ENCODE results near the gene CHRM3. TPM values are rescaled to one million over a fixed set of nuclear protein-coding genes. Genes with fewer than 3 reads are reported as not detected.
"Not testable (repeated sequence)": the region's sequence is repeated elsewhere in the genome, so short reads cannot be mapped to it uniquely, and the experiment has no call there.

Gene CHRM3
- polyA plus RNA-seq, 4 donors = 0.45 to 6.0 (median 1.5) TPM

GRCh38 chr1:239361403-239361802 is 25.0 kb upstream of the CHRM3 start:
- H3K36me3 ChIP-seq (ENCODE audit: control insufficient read depth in 3 of 3, insufficient read depth in 2 of 3, low read depth in 1 of 3, low read length in 3 of 3) = no peaks in the 10 kb centered on the region
- 16 to 41% (median 17%) methylated on average over 4 of the region's 4 CpGs for WGBS, 3 donors
- H3K4me1 ChIP-seq (ENCODE audit: control insufficient read depth in 3 of 3, insufficient read depth in 2 of 3, low read depth in 1 of 3, low read length in 2 of 3) = no peaks in the 10 kb centered on the region
- DNase-seq (peak in 1 of 2 donors; percentile 20), FAIRE-seq (no peak)
- H3K4me3 ChIP-seq (ENCODE audit: low read depth in 1 of 3, low read length in 3 of 3) = no peak overlapping the region
- no peak overlapping the region for H3K27ac ChIP-seq (ENCODE audit: low read depth in 1 of 3, low read length in 2 of 3)
- H3K9me3 ChIP-seq (ENCODE audit: control insufficient read depth in 2 of 2, insufficient read depth in 1 of 2, low read depth in 1 of 2, low read length in 1 of 2) = no peaks in the 10 kb centered on the region
- H3K27me3 ChIP-seq (ENCODE audit: control insufficient read depth in 3 of 3, insufficient read depth in 3 of 3, low read length in 3 of 3) = no peaks in the 10 kb centered on the region

- 82 to 93% (median 93%) methylated on average over 5 of the region's 5 CpGs for WGBS, 3 donors
- H3K4me3 ChIP-seq (ENCODE audit: low read depth in 1 of 3, low read length in 3 of 3) = no peak overlapping the region
- H3K27ac ChIP-seq (ENCODE audit: low read depth in 1 of 3, low read length in 2 of 3) = no peak overlapping the region
- H3K27me3 ChIP-seq (ENCODE audit: control insufficient read depth in 3 of 3, insufficient read depth in 3 of 3, low read length in 3 of 3) = no peaks in the 10 kb centered on the region
- peaks cover 0 to 6% (median 0%) of the 10 kb centered on the region in 3 donors for H3K4me1 ChIP-seq (ENCODE audit: control insufficient read depth in 3 of 3, insufficient read depth in 2 of 3, low read depth in 1 of 3, low read length in 2 of 3)
- DNase-seq (no peak), FAIRE-seq (no peak)
- H3K36me3 ChIP-seq (ENCODE audit: control insufficient read depth in 3 of 3, insufficient read depth in 2 of 3, low read depth in 1 of 3, low read length in 3 of 3) = no peaks in the 10 kb centered on the region
- H3K9me3 ChIP-seq (ENCODE audit: control insufficient read depth in 2 of 2, insufficient read depth in 1 of 2, low read depth in 1 of 2, low read length in 1 of 2) = no peaks in the 10 kb centered on the region
These were observed 22.4 kb upstream of the CHRM3 start for GRCh38 chr1:239363930-239364329.

- H3K27me3 ChIP-seq (ENCODE audit: control insufficient read depth in 3 of 3, insufficient read depth in 3 of 3, low read length in 3 of 3) = no peaks in the 10 kb centered on the region
- H3K9me3 ChIP-seq (ENCODE audit: control insufficient read depth in 2 of 2, insufficient read depth in 1 of 2, low read depth in 1 of 2, low read length in 1 of 2) = no peaks in the 10 kb centered on the region
- no peaks in the 10 kb centered on the region for H3K36me3 ChIP-seq (ENCODE audit: control insufficient read depth in 3 of 3, insufficient read depth in 2 of 3, low read depth in 1 of 3, low read length in 3 of 3)
- FAIRE-seq (no peak), DNase-seq (no peak)
- H3K27ac ChIP-seq (ENCODE audit: low read depth in 1 of 3, low read length in 2 of 3) = no peak overlapping the region
- WGBS, 3 donors = 57 to 76% (median 72%) methylated on average over 4 of the region's 4 CpGs
- H3K4me3 ChIP-seq (ENCODE audit: low read depth in 1 of 3, low read length in 3 of 3) = no peak overlapping the region
- H3K4me1 ChIP-seq (ENCODE audit: control insufficient read depth in 3 of 3, insufficient read depth in 2 of 3, low read depth in 1 of 3, low read length in 2 of 3) = peaks cover 0 to 15% (median 0%) of the 10 kb centered on the region in 3 donors
These were observed 19.1 kb upstream of the CHRM3 start for GRCh38 chr1:239367196-239367810.

GRCh38 chr1:239368436-239369109 is 17.8 kb upstream of the CHRM3 start:
- no peaks in the 10 kb centered on the region for H3K36me3 ChIP-seq (ENCODE audit: control insufficient read depth in 3 of 3, insufficient read depth in 2 of 3, low read depth in 1 of 3, low read length in 3 of 3)
- H3K9me3 ChIP-seq (ENCODE audit: control insufficient read depth in 2 of 2, insufficient read depth in 1 of 2, low read depth in 1 of 2, low read length in 1 of 2) = no peaks in the 10 kb centered on the region
- H3K27me3 ChIP-seq (ENCODE audit: control insufficient read depth in 3 of 3, insufficient read depth in 3 of 3, low read length in 3 of 3) = no peaks in the 10 kb centered on the region
- H3K27ac ChIP-seq (ENCODE audit: low read depth in 1 of 3, low read length in 2 of 3) = peak overlapping the region in 1 of 3 donors; percentile 76
- DNase-seq (peak; percentile 51 to 90), FAIRE-seq (no peak)
- peaks cover 0 to 15% (median 0%) of the 10 kb centered on the region in 3 donors for H3K4me1 ChIP-seq (ENCODE audit: control insufficient read depth in 3 of 3, insufficient read depth in 2 of 3, low read depth in 1 of 3, low read length in 2 of 3)
- H3K4me3 ChIP-seq (ENCODE audit: low read depth in 1 of 3, low read length in 3 of 3) = no peak overlapping the region
- 14 to 43% (median 23%) methylated on average over 7 of the region's 7 CpGs for WGBS, 3 donors

- H3K4me3 ChIP-seq (ENCODE audit: low read depth in 1 of 3, low read length in 3 of 3); H3K27ac ChIP-seq (ENCODE audit: low read depth in 1 of 3, low read length in 2 of 3); H3K27me3 ChIP-seq (ENCODE audit: control insufficient read depth in 3 of 3, insufficient read depth in 3 of 3, low read length in 3 of 3); FAIRE-seq; DNase-seq; H3K9me3 ChIP-seq (ENCODE audit: control insufficient read depth in 2 of 2, insufficient read depth in 1 of 2, low read depth in 1 of 2, low read length in 1 of 2); H3K36me3 ChIP-seq (ENCODE audit: control insufficient read depth in 3 of 3, insufficient read depth in 2 of 3, low read depth in 1 of 3, low read length in 3 of 3): not testable (repeated sequence)
- H3K4me1 ChIP-seq (ENCODE audit: control insufficient read depth in 3 of 3, insufficient read depth in 2 of 3, low read depth in 1 of 3, low read length in 2 of 3) = peaks cover 0 to 15% (median 0%) of the 10 kb centered on the region in 3 donors
- whole genome bisulfite sequencing, 3 donors = 52 to 75% (median 57%) methylated on average over 3 of the region's 3 CpGs
These were observed 15.5 kb upstream of the CHRM3 start for GRCh38 chr1:239370869-239371268.

- Histone ChIP-seq H3K4me1 (ENCODE audit: control insufficient read depth in 3 of 3, insufficient read depth in 2 of 3, low read depth in 1 of 3, low read length in 2 of 3) (peaks cover 0 to 3% (median 0%) of the 10 kb centered on the region in 3 donors), H3K9me3 (ENCODE audit: control insufficient read depth in 2 of 2, insufficient read depth in 1 of 2, low read depth in 1 of 2, low read length in 1 of 2) (no peaks in the 10 kb centered on the region), H3K36me3 (ENCODE audit: control insufficient read depth in 3 of 3, insufficient read depth in 2 of 3, low read depth in 1 of 3, low read length in 3 of 3) (no peaks in the 10 kb centered on the region), H3K27ac (ENCODE audit: low read depth in 1 of 3, low read length in 2 of 3) (no peak overlapping the region), H3K27me3 (ENCODE audit: control insufficient read depth in 3 of 3, insufficient read depth in 3 of 3, low read length in 3 of 3) (peaks cover 0 to 12% (median 5%) of the 10 kb centered on the region in 3 donors), H3K4me3 (ENCODE audit: low read depth in 1 of 3, low read length in 3 of 3) (no peak overlapping the region)
- FAIRE-seq (no peak), DNase-seq (no peak)
- WGBS, 3 donors = 82 to 86% (median 84%) methylated on average over 5 of the region's 5 CpGs
These were observed 3.7 kb upstream of the CHRM3 start for GRCh38 chr1:239382666-239383065.

- Histone ChIP-seq H3K9me3 (ENCODE audit: control insufficient read depth in 2 of 2, insufficient read depth in 1 of 2, low read depth in 1 of 2, low read length in 1 of 2) (no peaks in the 10 kb centered on the region), H3K36me3 (ENCODE audit: control insufficient read depth in 3 of 3, insufficient read depth in 2 of 3, low read depth in 1 of 3, low read length in 3 of 3) (no peaks in the 10 kb centered on the region), H3K27ac (ENCODE audit: low read depth in 1 of 3, low read length in 2 of 3) (no peak overlapping the region), H3K4me1 (ENCODE audit: control insufficient read depth in 3 of 3, insufficient read depth in 2 of 3, low read depth in 1 of 3, low read length in 2 of 3) (peaks cover 0 to 3% (median 0%) of the 10 kb centered on the region in 3 donors), H3K4me3 (ENCODE audit: low read depth in 1 of 3, low read length in 3 of 3) (no peak overlapping the region), H3K27me3 (ENCODE audit: control insufficient read depth in 3 of 3, insufficient read depth in 3 of 3, low read length in 3 of 3) (peaks cover 0 to 13% (median 10%) of the 10 kb centered on the region in 3 donors)
- 85 to 91% (median 87%) methylated on average over 3 of the region's 3 CpGs for whole genome bisulfite sequencing, 3 donors
- DNase-seq = no peak
- FAIRE-seq = no peak
These were observed 2.7 kb upstream of the CHRM3 start for GRCh38 chr1:239383714-239384113.

- Histone ChIP-seq H3K27ac (ENCODE audit: low read depth in 1 of 3, low read length in 2 of 3) (peak overlapping the region in 2 of 3 donors; percentile 77 to 84), H3K4me3 (ENCODE audit: low read depth in 1 of 3, low read length in 3 of 3) (peak overlapping the region; percentile 54 to 71 (median 66)), H3K9me3 (ENCODE audit: control insufficient read depth in 2 of 2, insufficient read depth in 1 of 2, low read depth in 1 of 2, low read length in 1 of 2) (no peaks in the 10 kb centered on the region), H3K4me1 (ENCODE audit: control insufficient read depth in 3 of 3, insufficient read depth in 2 of 3, low read depth in 1 of 3, low read length in 2 of 3) (peaks cover 0 to 3% (median 0%) of the 10 kb centered on the region in 3 donors), H3K36me3 (ENCODE audit: control insufficient read depth in 3 of 3, insufficient read depth in 2 of 3, low read depth in 1 of 3, low read length in 3 of 3) (no peaks in the 10 kb centered on the region), H3K27me3 (ENCODE audit: control insufficient read depth in 3 of 3, insufficient read depth in 3 of 3, low read length in 3 of 3) (peaks cover 0 to 13% (median 10%) of the 10 kb centered on the region in 3 donors)
- 1 to 6% (median 1%) methylated on average over 55 of the region's 55 CpGs for WGBS, 3 donors
- peak; percentile 34 to 65 for DNase-seq
- FAIRE-seq = no peak
These were observed 1.2 kb downstream of the CHRM3 start for GRCh38 chr1:239387304-239388158.
